ENCODE data around the gene ADARB1. TPM values are rescaled to one million over a fixed set of nuclear protein-coding genes. Genes with fewer than 3 reads are reported as not detected.

ADARB1 gene
- total RNA-seq, 4 donors from 2014 or later = 18.2 to 57.6 (median 32.0) TPM

- 75 to 76% methylated on average over 8 of the region's 8 CpGs for WGBS, 2 donors
- Histone ChIP-seq H3K36me3 (peaks cover 0 to 5% (median 0%) of the 10 kb centered on the region in 3 donors), H3K4me3 (no peak overlapping the region), H3K9me3 (no peaks in the 10 kb centered on the region), H3K27ac (no peak overlapping the region), H3K4me1 (peaks cover 0 to 16% (median 5%) of the 10 kb centered on the region in 4 donors), H3K27me3 (no peaks in the 10 kb centered on the region)
- TF ChIP-seq CTCF (IDR thresholded peaks at IDR 0.05) (no peak), EP300 (IDR thresholded peaks at IDR 0.05) (no peak), POLR2A (IDR thresholded peaks at IDR 0.05) (no peak)
- DNase-seq (ENCODE audit: low spot score in 2 of 2) = no peak
Observed at GRCh38 chr21:45157932-45158331, 83.6 kb downstream of the ADARB1 start.

GRCh38 chr21:45158491-45159423, 84.4 kb downstream of the ADARB1 start:
- no peak for DNase-seq (ENCODE audit: low spot score in 2 of 2)
- H3K27ac ChIP-seq = no peak overlapping the region
- no peaks in the 10 kb centered on the region for H3K9me3 ChIP-seq
- peaks cover 0 to 5% (median 0%) of the 10 kb centered on the region in 3 donors for H3K36me3 ChIP-seq
- H3K27me3 ChIP-seq = no peaks in the 10 kb centered on the region
- TF ChIP-seq EP300 (IDR thresholded peaks at IDR 0.05) = no peak
- no peak for TF ChIP-seq CTCF (IDR thresholded peaks at IDR 0.05)
- no peak for TF ChIP-seq POLR2A (IDR thresholded peaks at IDR 0.05)
- WGBS, 2 donors = 69 to 76% methylated on average over 16 of the region's 16 CpGs
- H3K4me3 ChIP-seq = no peak overlapping the region
- peaks cover 0 to 14% (median 2%) of the 10 kb centered on the region in 4 donors for H3K4me1 ChIP-seq

GRCh38 chr21:45160198-45160597, 85.8 kb downstream of the ADARB1 start:
- Histone ChIP-seq H3K4me3 (no peak overlapping the region), H3K36me3 (peaks cover 0 to 5% (median 0%) of the 10 kb centered on the region in 3 donors), H3K27me3 (no peaks in the 10 kb centered on the region), H3K4me1 (peaks cover 0 to 10% (median 0%) of the 10 kb centered on the region in 4 donors), H3K27ac (no peak overlapping the region), H3K9me3 (no peaks in the 10 kb centered on the region)
- 88% methylated on average over 7 of the region's 7 CpGs for WGBS, 2 donors
- DNase-seq (ENCODE audit: low spot score in 2 of 2) = no peak
- TF ChIP-seq CTCF (IDR thresholded peaks at IDR 0.05) = no peak
- TF ChIP-seq POLR2A (IDR thresholded peaks at IDR 0.05) = no peak
- TF ChIP-seq EP300 (IDR thresholded peaks at IDR 0.05) = no peak

- Histone ChIP-seq H3K4me1 (peaks cover 0 to 10% (median 0%) of the 10 kb centered on the region in 4 donors), H3K27me3 (no peaks in the 10 kb centered on the region), H3K36me3 (peaks cover 0 to 5% (median 0%) of the 10 kb centered on the region in 3 donors), H3K9me3 (no peaks in the 10 kb centered on the region), H3K27ac (no peak overlapping the region), H3K4me3 (no peak overlapping the region)
- WGBS, 2 donors = 83 to 87% methylated on average over 17 of the region's 18 CpGs
- no peak for TF ChIP-seq POLR2A (IDR thresholded peaks at IDR 0.05)
- no peak for TF ChIP-seq CTCF (IDR thresholded peaks at IDR 0.05)
- no peak for TF ChIP-seq EP300 (IDR thresholded peaks at IDR 0.05)
- DNase-seq (ENCODE audit: low spot score in 2 of 2) = no peak
Observed at GRCh38 chr21:45161038-45161945, 86.9 kb downstream of the ADARB1 start.

Data from tibial nerve (tissue), 4 donors.